ENCODE measurements around the gene PDE1C.

The PDE1C gene

GRCh38 chr7:31775556-31775955, 294.7 kb downstream of the PDE1C start:
- no peak for DNase-seq (ENCODE audit: low spot score)

- no peak for DNase-seq (ENCODE audit: low spot score)
These were observed 298.0 kb downstream of the PDE1C start for GRCh38 chr7:31772211-31772610.

- DNase-seq (ENCODE audit: low spot score) = no peak
These were observed 302.4 kb downstream of the PDE1C start for GRCh38 chr7:31767686-31768358.

- no peak for DNase-seq (ENCODE audit: low spot score)
These were observed 305.7 kb downstream of the PDE1C start for GRCh38 chr7:31764462-31764861.

- DNase-seq (ENCODE audit: low spot score) = no peak
These were observed 306.7 kb downstream of the PDE1C start for GRCh38 chr7:31763548-31763947.

GRCh38 chr7:31761646-31762045, 308.6 kb downstream of the PDE1C start:
- no peak for DNase-seq (ENCODE audit: low spot score)

- no peak for DNase-seq (ENCODE audit: low spot score)
These were observed 311.5 kb downstream of the PDE1C start for GRCh38 chr7:31758755-31759154.

GRCh38 chr7:31751726-31752125, 318.5 kb downstream of the PDE1C start:
- DNase-seq (ENCODE audit: low spot score) = no peak

GRCh38 chr7:31748084-31748483, 322.1 kb downstream of the PDE1C start:
- no peak for DNase-seq (ENCODE audit: low spot score)

- no peak for DNase-seq (ENCODE audit: low spot score)
These were observed 322.7 kb downstream of the PDE1C start for GRCh38 chr7:31747553-31747952.

GRCh38 chr7:31744294-31744874, 325.8 kb downstream of the PDE1C start:
- DNase-seq (ENCODE audit: low spot score) = no peak

- DNase-seq (ENCODE audit: low spot score) = no peak
These were observed 328.4 kb downstream of the PDE1C start for GRCh38 chr7:31741852-31742251.

GRCh38 chr7:31735991-31736982, 333.9 kb downstream of the PDE1C start:
- no peak for DNase-seq (ENCODE audit: low spot score)

- no peak for DNase-seq (ENCODE audit: low spot score)
These were observed 335.8 kb downstream of the PDE1C start for GRCh38 chr7:31734456-31734855.

GRCh38 chr7:31729195-31729804, 340.9 kb downstream of the PDE1C start:
- no peak for DNase-seq (ENCODE audit: low spot score)

GRCh38 chr7:31724696-31725095, 345.5 kb downstream of the PDE1C start:
- DNase-seq (ENCODE audit: low spot score) = no peak

GRCh38 chr7:31720366-31720765, 349.8 kb downstream of the PDE1C start:
- no peak for DNase-seq (ENCODE audit: low spot score)

GRCh38 chr7:31716355-31716754, 353.9 kb downstream of the PDE1C start:
- no peak for DNase-seq (ENCODE audit: low spot score)

- no peak for DNase-seq (ENCODE audit: low spot score)
These were observed 360.0 kb downstream of the PDE1C start for GRCh38 chr7:31710171-31710570.

- DNase-seq (ENCODE audit: low spot score) = no peak
These were observed 363.1 kb downstream of the PDE1C start for GRCh38 chr7:31707089-31707488.

- DNase-seq (ENCODE audit: low spot score) = no peak
These were observed 364.8 kb downstream of the PDE1C start for GRCh38 chr7:31705377-31705776.

GRCh38 chr7:31702354-31702753, 367.9 kb downstream of the PDE1C start:
- DNase-seq (ENCODE audit: low spot score) = no peak

All from CD4-positive, alpha-beta T cell treated with Interleukin-6 at 100 ng/mL for 8 hours (primary cell).